Fibroblast of pulmonary artery (primary cell): Measurements from ENCODE around the gene C19orf81.

Experiments
- DNase-seq: peaks from one replicate; pipeline ENCODE4 v3.0.0-alpha.2; 2010; ENCODE audit warnings: low read depth
- H3K4me3 ChIP-seq: replicated peaks from 2 replicates; pipeline ENCODE4 v1.5.1; 2011; ENCODE audit warnings: low read depth, mild to moderate bottlenecking, control low read depth, low read length, moderate library complexity
- TF ChIP-seq, protein P1 (sequence below): IDR thresholded peaks from 2 replicates; pipeline ENCODE4 v1.5.1; 2011; ENCODE audit warnings: mild to moderate bottlenecking, control low read depth, low read length, inconsistent platforms; ENCODE audit errors: missing control alignments

Gene C19orf81

GRCh38 chr19:50708179-50708879 is 59.1 kb downstream of the C19orf81 start:
- TF ChIP-seq, protein P1, sequence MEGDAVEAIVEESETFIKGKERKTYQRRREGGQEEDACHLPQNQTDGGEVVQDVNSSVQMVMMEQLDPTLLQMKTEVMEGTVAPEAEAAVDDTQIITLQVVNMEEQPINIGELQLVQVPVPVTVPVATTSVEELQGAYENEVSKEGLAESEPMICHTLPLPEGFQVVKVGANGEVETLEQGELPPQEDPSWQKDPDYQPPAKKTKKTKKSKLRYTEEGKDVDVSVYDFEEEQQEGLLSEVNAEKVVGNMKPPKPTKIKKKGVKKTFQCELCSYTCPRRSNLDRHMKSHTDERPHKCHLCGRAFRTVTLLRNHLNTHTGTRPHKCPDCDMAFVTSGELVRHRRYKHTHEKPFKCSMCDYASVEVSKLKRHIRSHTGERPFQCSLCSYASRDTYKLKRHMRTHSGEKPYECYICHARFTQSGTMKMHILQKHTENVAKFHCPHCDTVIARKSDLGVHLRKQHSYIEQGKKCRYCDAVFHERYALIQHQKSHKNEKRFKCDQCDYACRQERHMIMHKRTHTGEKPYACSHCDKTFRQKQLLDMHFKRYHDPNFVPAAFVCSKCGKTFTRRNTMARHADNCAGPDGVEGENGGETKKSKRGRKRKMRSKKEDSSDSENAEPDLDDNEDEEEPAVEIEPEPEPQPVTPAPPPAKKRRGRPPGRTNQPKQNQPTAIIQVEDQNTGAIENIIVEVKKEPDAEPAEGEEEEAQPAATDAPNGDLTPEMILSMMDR: no peak
- DNase-seq: no peak
- no peak overlapping the region for H3K4me3 ChIP-seq
